ENCODE results near the gene RASL11A.
"Not testable (repeated sequence)": the region's sequence is repeated elsewhere in the genome, so short reads cannot be mapped to it uniquely, and the experiment has no call there.

The RASL11A gene

GRCh38 chr13:27302643-27303262, 32.1 kb downstream of the RASL11A start:
- no peak for DNase-seq

GRCh38 chr13:27304099-27304498, 33.5 kb downstream of the RASL11A start:
- DNase-seq = no peak

GRCh38 chr13:27304611-27305010, 34.0 kb downstream of the RASL11A start:
- no peak for DNase-seq

- no peak for DNase-seq
Observed at GRCh38 chr13:27306364-27306763, 35.7 kb downstream of the RASL11A start.

- no peak for DNase-seq
Observed at GRCh38 chr13:27308941-27309340, 38.3 kb downstream of the RASL11A start.

- no peak for DNase-seq
Observed at GRCh38 chr13:27309401-27309958, 38.9 kb downstream of the RASL11A start.

GRCh38 chr13:27309967-27310598, 39.5 kb downstream of the RASL11A start:
- no peak for DNase-seq

GRCh38 chr13:27310946-27311345, 40.3 kb downstream of the RASL11A start:
- no peak for DNase-seq

- no peak for DNase-seq
Observed at GRCh38 chr13:27311518-27312210, 41.0 kb downstream of the RASL11A start.

GRCh38 chr13:27313770-27314169, 43.1 kb downstream of the RASL11A start:
- no peak for DNase-seq

- no peak for DNase-seq
Observed at GRCh38 chr13:27319404-27319803, 48.8 kb downstream of the RASL11A start.

GRCh38 chr13:27321468-27322431, 51.1 kb downstream of the RASL11A start:
- no peak for DNase-seq

GRCh38 chr13:27322443-27322842, 51.8 kb downstream of the RASL11A start:
- not testable (repeated sequence) for DNase-seq

All from cortex of kidney (tissue), 1 donor.